Stimulated activated CD8-positive, alpha-beta memory T cell treated with anti-CD3 and anti-CD28 coated beads, Interleukin-15, amount 100 ng/mL, for 4 hours (primary cell): ENCODE measurements around the gene JUNB.

Experiments used
- DNase-seq, 2 donors: peaks; one replicate each; pipeline ENCODE4 v3.0.0-alpha.2; 2020; ENCODE audit warnings: low read depth in 2 of 2

The JUNB gene

DNA sequence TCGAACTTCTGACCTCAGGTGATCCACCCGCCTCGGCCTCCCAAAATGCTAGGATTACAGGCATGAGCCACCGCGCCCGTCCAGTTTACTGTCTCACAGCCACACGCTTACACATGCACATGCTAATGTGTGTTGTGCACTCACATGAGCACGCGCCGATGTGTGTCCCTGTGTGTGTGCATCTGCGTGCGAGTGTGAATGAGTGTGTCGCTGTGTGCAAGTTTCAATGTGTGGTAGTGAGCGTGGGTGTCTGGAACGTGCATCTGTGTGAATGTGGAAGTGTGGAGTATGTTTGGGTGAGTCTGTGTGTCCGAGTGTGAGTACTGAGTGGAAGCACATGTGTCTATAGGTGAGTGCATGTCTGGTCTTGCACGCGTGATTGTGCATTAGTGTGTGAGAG lies 51.2 kb downstream of the JUNB start:
- DNase-seq = no peak
